SK-N-SH treated with all-trans-retinoic acid at 6 μM for 48 hours (cell line): ENCODE data around the gene FBLN2.

Experiments
- CREB5 ChIP-seq: fragments of 250-450 bp; sonication (Bioruptor Pico); IDR thresholded peaks from 2 replicates; pipeline ENCODE4 v1.5.1; 2020; ENCODE audit warnings: low read depth, mild to moderate bottlenecking, moderate library complexity
- PATZ1 ChIP-seq: fragments of 250-450 bp; sonication (Bioruptor Pico); IDR thresholded peaks from 2 replicates; pipeline ENCODE4 v1.8.0; 2020; ENCODE audit warnings: mild to moderate bottlenecking, moderate library complexity, borderline replicate concordance
- TSHZ2 ChIP-seq: fragments of 250-450 bp; sonication (Bioruptor Pico); IDR thresholded peaks from 2 replicates; pipeline ENCODE4 v1.5.0; 2020; ENCODE audit warnings: mild to moderate bottlenecking, moderate library complexity

GRCh38 chr3:13650210-13651056, 101.5 kb downstream of the FBLN2 start:
- TF ChIP-seq PATZ1 (CRISPR knock-in tag) (0 out of 2 replicates have a peak, but pooled peaks have one; percentile 27), TSHZ2 (CRISPR knock-in tag) (peak; percentile 61; the same call in 1 of the 2 replicates), CREB5 (CRISPR knock-in tag) (no peak)
